Activated CD4-positive, alpha-beta T cell treated with anti-CD3 and anti-CD28 coated beads for 48 hours (primary cell): ENCODE results near the gene COG7.
"Not testable (repeated sequence)": the region's sequence is repeated elsewhere in the genome, so short reads cannot be mapped to it uniquely, and the experiment has no call there.

Experiments
- DNase-seq: peaks from one replicate; pipeline ENCODE4 v3.0.0-alpha.2; 2020

COG7 gene

DNA sequence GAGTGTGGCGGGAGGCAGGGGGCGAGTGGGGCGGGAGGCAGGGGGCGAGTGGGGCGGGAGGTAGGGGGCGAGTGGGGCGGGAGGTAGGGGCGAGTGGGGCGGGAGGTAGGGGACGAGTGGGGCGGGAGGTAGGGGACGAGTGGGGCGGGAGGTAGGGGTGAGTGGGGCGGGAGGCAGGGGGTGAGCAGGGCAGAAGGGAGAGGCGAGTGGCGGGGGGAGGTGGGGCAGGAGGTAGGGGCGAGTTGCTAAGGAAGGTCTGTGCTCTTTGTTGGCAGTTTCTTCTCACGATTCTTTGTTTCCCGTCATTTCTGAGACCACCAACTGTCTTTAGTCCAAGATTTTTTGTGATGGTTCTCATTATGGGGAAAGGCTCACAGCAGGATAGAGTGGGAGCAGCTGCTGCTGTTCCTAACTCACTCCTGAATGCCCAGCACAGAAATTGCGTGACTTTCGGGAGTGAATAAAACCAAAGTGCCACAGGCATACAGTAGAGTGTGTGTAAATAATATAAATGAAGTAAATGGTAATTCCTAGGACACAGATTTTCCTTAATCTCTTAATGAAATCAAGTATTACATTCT is 44.7 kb downstream of the COG7 start:
- no peak for DNase-seq

DNA sequence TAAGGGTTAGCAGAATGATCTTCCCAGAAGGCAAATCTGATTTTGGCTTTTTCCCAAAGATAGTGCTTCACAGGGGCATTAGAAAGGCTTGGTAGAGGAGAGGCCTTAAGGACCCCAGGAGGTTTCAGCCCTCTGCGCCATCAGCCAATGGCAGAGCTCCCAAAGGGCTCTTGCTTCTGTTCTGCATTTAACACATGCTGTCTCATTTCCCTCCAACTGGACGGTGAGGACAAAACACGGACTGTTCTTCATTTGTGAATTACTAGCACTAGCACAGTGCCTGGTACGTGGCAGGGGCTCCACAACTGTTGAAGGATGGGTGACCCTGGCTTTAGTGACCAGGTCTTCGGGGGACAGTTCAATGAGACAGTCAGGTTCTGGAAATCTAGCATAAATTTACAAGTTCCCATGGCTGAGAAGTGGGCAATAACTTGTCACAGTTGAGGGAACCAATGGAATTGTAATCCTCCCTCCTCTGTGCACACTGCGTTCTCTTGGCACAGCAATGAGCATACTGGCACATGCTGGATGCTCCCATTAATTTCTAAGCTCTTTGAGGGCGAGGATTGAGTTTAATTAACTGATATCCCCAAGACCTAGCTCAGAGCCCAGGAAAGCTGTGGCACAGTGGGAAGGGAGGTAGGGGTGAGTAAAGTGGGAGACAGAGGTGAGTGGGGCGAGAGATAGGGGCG is 45.4 kb downstream of the COG7 start:
- no peak for DNase-seq

GRCh38 chr16:23406546-23407240 is 46.3 kb downstream of the COG7 start:
- DNase-seq = no peak

DNA sequence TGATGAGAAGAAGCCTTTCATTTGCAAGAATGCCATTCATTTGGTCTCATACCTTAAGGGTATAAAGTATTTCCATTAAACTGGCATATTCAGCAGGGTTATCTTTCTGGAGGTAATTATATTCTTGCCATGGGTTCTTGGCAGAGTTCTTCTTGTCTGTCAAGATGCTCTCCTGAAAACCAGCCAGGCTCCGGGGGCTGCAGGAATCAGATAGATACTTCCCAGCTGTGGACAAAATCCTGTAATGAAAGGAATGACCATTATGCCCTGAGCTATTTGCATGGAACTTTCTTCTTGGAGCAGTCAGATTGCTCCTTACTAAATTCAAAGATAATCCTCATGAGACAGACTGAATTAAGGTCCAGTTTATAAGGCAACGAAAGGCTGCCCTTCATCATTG is 47.0 kb downstream of the COG7 start:
- DNase-seq = no peak

- DNase-seq = no peak
Measured at GRCh38 chr16:23403547-23403946, 49.4 kb downstream of the COG7 start.

- no peak for DNase-seq
Measured at GRCh38 chr16:23402100-23402499, 50.9 kb downstream of the COG7 start.

- DNase-seq = no peak
Measured at GRCh38 chr16:23401139-23401538, 51.9 kb downstream of the COG7 start.

GRCh38 chr16:23400447-23400846 is 52.5 kb downstream of the COG7 start:
- not testable (repeated sequence) for DNase-seq

- DNase-seq = no peak
Measured at GRCh38 chr16:23398987-23399805, 53.8 kb downstream of the COG7 start.

GRCh38 chr16:23397464-23397863 is 55.5 kb downstream of the COG7 start:
- no peak for DNase-seq

DNA sequence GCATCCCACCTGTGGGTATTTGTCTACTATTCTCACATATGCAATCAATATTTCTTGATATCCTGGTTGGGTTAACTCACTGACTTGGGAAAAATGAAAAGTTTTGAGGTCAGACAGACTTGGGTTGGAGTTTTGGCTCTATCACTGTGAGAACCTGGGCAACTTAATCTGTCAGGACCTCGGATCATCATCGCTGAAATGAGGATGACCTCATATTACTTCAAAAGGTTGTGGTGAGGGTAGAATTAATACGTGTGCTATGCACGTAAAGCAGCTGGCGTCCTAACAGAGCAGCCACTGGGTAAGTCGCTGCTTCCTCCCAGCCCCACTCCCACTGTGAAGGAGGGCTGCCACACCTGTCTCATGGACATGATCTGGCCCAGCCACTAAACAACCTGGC is 57.3 kb downstream of the COG7 start:
- DNase-seq = no peak

DNA sequence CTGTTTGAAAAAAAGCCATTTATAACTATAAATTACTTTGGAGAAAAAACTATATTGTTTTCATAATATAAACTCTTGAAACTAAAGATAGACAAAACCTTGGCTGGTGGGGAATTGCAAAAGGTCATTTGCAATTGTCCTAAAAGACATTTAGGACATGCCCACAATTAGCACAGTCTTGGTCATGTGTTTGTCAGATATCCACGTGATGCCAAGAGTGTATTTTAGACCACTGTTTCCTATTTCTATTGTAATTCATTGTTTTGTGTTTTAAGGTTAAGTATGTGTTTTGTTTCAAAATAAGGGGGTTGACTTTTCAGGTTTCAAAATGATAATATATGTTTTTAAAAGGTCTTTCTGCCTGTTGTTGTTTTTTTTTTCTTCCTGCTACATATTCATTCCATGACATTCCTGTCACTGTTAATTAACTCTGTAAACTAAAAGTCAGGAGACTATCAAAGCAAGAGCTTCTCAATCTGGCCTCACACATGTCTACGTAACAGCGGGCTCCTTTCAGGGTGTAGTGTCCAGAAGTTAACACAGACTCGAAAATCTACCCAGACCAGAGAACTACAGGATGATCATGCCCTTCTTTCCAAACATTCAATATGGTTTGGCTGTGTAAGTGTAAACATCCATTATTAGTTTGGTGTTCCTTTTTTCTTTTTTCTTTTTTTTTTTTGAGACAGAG is 58.7 kb downstream of the COG7 start:
- DNase-seq = no peak

GRCh38 chr16:23392223-23392600 is 60.8 kb downstream of the COG7 start:
- DNase-seq = no peak

- no peak for DNase-seq
Measured at GRCh38 chr16:23391381-23392222, 61.4 kb downstream of the COG7 start.

DNA sequence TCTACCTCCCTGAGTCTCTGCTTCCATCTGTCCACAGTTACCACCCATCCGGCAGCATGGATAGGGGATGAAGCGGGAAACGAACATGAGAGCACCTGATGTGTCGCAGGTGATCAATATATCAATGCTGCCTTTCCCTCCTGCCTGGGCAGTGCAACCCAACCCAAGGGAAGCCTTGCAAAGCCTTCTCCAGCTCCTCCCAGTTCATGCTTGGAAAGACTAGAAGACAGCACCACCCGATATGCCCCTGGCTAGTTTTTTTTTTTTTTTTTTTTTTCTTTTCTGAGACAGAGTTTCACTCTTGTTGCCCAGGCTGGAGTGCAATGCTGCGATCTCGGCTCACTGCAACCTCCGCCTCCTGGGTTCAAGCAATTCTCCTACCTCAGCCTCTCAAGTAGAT is 63.1 kb downstream of the COG7 start:
- DNase-seq = not testable (repeated sequence)

- no peak for DNase-seq
Measured at GRCh38 chr16:23389201-23389600, 63.8 kb downstream of the COG7 start.

- no peak for DNase-seq
Measured at GRCh38 chr16:23388786-23389185, 64.2 kb downstream of the COG7 start.

- no peak for DNase-seq
Measured at GRCh38 chr16:23387666-23388065, 65.3 kb downstream of the COG7 start.

DNA sequence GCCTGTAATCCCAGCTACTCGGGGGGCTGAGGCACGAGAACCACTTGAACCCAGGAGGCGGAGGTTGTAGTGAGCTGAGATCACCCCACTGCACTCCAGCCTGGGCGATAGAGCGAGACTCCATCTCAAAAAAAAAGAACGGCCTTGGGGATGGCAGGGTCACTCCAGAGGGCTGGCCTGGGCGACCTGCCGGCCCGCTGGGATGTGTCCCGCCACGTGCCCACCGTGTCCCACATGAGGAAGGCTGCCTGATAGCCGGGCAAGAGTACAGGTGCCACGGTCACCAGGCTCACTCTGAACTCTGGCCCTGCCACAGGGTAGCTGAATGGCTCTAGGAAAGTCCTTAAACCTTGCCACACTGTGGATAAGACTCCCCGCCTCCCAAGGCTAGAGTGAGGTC is 67.5 kb downstream of the COG7 start:
- DNase-seq = no peak

GRCh38 chr16:23384878-23385277 is 68.1 kb downstream of the COG7 start:
- DNase-seq = no peak

DNA sequence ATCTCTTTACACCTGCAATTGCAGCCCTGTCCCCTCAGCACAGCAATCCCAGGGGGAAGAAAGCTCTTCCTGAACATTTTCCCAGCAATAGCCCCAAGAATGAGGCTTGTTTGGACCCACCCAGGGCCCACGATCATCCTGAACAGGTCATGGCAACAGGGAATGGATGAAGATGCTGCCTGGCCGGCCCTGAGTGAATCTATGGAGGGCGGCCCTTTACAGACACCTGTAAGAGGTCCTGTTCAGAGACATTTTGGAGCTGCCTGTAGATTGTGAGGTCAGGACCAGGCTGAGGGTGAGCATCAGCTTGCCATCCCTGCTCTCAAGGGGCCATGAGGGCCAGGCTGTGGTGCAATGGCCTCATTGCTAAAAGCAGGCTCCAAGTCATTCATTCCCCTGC is 69.1 kb downstream of the COG7 start:
- DNase-seq = no peak

GRCh38 chr16:23382279-23382678 is 70.7 kb downstream of the COG7 start:
- DNase-seq = no peak
